ENCODE data around the gene PNPLA5.

The PNPLA5 gene

DNA sequence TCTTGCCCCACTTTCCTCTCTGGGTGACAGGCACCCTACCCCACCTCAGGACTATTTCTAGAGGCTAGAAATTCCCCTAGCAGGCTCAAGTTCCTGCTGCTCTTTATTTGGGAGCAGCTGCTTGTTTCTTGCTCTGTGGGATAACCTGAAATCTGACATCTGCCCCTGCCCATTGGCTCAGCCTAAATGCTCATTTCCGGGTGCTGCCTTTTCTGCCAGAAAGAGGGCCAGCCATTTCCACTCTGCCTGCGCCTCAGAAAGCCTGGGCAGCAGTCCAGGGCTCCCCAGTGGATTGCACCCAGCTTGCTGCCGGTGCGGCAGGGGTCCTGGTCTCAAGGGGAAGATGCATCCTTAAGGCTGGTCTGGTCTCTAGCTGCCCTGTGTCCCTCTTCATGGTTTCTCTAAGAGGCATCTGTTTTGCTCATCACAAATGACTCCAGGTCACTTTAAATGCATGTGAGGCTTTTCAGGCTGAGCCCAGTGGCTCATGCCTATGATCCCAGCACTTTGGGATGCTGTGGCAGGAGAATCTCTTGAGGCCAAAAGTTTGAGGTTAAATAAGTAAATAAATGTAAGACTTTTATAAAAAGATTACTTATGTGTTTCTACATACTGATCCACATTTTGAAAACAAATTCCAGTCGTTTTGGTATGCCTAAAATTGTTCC lies 10.3 kb upstream of the PNPLA5 start:
- no peak for DNase-seq (ENCODE audit: low spot score)

- no peak for DNase-seq (ENCODE audit: low spot score)
Observed at GRCh38 chr22:43900206-43900605, 8.4 kb upstream of the PNPLA5 start.

DNA sequence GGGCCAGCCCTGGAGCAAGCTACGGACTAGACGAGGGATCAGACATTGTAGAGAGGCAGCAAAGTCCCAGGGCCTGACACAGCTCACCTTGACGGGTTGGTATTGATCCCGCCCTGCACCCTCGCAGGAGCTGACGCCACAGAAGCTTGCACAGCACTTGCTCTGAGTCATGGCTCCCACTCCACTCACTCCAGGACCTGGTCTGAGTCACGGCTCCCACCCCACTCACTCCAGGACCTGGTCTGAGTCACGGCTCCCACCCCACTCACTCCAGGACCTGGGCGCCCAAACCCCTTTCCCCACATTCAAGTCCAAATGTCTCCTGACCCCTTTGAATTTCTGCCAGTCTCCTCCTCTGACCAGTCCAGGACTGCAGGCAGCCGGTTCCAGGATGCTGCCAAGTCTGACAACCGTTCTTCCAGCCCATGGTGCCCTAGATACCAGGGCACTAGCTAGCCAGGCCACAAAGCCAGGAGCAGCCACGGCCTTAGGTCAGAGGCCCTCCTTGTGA lies 6.0 kb upstream of the PNPLA5 start:
- DNase-seq (ENCODE audit: low spot score): no peak

DNA sequence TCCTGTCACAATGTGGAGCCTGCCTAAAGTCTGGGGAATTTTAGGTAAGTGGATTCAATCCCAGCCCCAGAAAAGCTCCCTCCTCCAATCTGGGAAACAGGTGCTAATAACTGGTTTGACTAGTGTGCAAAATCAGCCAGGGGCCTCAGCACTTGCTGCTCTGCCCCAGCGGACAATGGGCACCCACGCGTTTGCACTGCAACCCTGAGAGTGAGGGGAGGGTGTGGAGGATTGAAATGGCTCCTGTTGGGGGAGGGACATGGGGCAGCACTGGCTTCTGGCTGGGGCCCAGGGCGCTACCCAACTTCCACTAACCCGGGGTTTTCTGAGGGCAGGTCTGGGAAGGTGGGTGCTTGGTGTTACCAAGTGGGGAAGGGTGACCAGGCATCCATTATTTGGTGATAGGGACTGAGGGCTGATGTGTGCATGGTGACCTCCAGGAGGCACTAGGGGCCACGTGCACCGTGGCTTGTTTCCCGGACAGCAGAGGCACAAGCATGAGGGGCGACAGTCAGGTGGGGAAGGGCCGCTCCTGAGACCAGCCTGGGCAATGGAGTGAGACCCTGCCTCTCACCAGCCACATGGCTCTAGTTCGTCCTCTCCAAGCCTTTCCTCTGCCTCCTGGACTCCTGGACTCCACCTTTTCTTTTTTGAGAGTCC lies 4.3 kb upstream of the PNPLA5 start:
- DNase-seq (ENCODE audit: low spot score): no peak

DNA sequence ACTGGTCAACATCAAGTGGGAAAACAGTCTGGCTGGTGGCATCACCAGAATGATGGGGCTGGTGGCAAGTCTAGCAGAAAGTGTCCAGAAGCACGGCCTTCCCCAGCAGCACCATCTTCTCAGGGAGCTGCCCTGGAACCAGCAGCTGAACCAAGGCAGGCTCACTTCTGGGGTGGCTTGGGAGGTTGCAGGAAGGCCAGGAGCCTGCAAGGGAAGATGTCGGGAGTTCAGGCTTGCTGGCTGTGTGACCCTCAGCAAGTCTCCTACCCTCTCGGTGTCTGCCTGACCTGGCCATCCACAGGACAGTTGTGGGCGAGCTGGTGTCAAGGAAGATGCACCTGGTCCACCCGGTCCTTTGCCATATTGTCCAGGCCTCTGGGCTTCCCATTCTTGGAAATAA lies 2.3 kb upstream of the PNPLA5 start:
- no peak for DNase-seq (ENCODE audit: low spot score)

DNA sequence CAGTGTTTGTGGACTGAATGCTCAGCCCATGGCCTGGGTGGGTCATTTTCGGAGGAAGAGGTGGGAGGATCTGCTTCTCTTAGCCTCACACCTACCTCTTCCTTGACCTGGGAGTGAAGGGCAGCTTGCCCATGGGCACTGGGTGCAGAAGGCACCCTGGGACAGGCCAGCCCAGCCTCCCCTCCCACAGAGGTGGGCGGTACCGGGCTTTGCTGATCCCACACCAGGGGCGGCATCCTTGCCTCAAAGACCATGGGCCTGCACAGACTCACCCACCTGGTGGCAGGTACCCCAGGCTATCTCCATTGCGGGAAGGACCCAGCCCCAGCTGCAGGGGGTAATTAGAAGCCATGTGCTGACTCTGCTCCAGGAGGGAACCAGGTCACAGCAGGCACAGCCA lies 1.5 kb upstream of the PNPLA5 start:
- no peak for DNase-seq (ENCODE audit: low spot score)

DNA sequence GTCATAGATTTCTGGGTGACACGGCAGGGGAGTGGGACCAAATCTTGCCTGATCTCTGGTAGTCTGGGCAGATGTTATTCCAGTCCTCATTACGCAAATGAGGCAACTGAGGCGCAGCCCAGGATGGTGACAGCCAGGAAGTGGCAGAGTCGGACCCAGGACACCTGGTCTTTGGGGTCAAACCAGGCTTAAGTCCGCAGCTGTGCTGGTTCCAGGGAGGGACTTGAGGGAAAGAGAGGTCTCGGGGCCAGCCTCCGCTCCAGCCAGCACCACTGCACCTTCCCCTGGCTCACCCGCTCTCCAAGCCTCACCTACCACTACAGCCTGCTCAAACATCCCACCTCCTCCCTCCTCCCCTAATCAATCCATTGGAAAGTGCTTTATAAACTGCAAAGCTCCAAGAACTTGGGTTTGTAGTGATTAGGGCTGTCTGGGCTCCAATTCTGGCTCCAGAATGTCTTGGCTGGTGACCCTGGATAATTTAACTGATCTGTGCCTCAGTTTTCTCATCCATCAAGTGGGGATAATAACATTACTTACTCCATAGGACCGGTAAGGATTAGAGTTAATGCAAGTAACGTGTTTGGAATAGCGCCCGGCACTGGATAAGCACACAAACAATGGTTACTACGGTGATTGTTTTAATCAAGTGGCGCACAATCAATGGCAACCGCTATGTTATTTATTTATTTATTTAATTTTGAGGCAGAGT lies 526 bp upstream of the PNPLA5 start:
- no peak for DNase-seq (ENCODE audit: low spot score)

GRCh38 chr22:43890901-43891331 lies 897 bp downstream of the PNPLA5 start:
- no peak for DNase-seq (ENCODE audit: low spot score)

DNA sequence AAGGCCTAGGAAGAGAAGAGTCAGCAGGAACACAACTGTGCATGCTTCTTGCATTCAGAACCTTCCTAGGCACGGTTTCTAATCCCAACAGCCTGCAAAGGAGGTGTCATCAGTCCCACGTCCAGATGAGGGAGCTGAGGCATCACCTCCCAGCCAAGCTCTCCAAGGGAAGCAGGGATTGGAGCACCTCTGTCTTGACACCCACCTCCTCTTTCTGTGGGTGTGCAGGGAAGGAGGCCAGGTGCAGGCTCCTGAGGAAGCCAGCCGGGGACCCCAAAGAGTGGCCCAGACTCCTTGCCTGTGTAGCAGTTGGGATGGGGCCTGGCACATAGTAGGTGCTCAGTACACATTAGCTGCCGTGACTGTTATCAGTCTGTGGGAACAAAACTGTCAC lies 2.0 kb downstream of the PNPLA5 start:
- DNase-seq (ENCODE audit: low spot score): no peak

DNA sequence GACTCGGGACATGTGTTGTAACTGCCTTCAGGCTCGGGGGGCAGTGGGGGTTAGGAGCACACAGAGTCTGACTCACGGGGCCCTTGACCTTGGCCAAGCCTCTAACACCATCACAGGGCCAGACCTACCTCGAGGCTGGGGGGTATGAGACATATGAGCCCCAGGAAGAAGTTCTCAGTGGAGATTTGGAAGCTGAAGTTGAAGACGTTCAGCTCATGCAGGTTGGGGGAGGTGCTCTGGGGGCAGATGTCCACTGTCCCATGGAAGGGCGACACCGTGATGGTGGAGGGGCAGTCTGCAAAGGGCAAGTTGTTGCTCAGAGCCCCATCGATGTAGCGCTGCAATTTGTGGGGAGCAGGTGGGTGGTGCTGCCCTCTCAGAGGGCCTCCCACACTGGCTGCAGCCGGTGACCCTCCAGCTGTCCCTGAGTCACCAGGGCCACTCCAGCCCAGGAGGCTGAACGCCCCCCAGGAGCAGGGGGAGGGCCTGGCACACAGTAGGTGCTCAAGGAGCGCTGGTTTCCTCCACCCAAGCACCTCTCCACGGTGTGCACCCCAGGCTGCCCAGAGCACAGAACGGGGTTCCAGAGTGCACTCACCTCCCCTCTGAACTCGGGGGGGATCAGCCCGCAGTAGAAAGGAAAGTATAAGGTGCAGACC lies 2.5 kb downstream of the PNPLA5 start:
- DNase-seq (ENCODE audit: low spot score): no peak

DNA sequence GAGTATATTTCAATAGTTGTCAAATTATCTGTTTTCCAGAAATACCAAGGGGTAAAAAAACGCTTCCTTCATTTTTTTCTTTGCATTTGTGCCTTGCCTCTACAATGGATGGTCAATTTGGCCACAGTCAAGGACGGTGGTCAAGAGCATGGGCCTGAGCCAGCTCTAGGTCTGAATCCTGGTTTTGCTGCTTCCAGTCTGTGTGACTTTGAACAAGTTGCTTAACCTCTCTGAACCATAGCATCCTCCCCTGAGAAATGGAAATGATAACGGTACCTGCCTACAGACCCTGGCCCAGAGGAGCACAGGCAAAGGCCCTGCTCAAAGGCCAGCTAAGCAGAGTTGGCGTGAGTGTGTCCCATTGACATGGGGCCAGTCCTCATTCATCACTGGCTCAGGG lies 3.1 kb downstream of the PNPLA5 start:
- no peak for DNase-seq (ENCODE audit: low spot score)

DNA sequence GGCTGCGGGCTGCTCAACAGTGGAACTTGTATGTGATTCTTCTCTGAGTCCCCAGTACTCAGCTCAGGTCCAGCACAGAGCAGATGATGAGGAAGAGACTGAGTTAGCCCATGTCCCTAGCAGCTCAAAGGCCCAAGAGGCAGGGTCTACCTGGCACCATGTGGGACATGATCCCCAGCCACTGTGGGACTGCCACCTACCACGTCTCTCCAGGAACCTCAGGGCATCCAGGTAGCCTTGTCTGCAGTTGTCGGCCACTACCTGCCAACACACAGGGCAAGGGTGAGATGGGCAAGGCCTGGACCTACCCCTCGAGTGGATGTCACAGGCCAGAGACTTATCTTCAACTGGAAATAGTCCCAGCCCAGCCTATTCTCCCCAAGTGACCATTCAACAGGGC lies 4.4 kb downstream of the PNPLA5 start:
- no peak for DNase-seq (ENCODE audit: low spot score)

DNA sequence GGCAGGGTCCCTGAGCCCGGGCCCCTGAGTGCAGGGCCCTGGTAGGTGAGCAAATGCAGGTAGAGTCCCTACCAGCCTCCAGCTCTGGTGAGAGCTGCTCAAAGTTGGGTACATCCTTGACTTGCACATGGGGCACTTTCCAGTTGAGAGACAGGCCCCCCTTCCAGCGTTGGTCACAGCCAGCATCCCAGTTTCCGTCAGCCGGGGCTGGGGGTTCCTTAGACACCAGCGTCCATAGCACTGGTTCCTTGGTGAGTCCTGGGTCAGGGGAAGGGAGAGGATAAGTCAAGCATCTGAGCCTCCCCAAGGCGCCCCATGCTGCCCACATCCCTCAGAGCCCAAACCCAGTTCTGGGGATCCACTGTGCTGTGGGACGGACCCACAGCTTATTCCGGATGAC lies 5.6 kb downstream of the PNPLA5 start:
- no peak for DNase-seq (ENCODE audit: low spot score)

DNA sequence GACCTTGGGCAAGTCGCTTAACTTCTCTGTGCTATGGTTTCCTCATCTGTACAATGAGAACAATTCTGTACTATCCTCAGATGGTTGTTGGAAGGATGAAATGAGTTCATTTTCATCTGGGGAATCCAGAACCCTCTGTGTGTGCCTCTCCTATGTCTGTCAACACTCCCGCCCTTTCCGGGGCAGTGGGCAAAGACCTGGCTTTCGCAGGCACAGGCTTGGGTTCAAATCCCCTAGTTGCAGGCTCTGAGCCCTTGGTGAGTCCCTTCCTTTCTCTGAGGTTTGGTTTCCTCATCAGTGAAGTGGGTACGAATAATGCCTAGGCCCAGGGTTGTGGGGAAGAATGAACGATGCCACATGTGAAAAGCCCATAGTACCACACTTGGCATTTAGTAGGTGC lies 6.0 kb downstream of the PNPLA5 start:
- DNase-seq (ENCODE audit: low spot score): no peak

- DNase-seq (ENCODE audit: low spot score): no peak
Observed at GRCh38 chr22:43885319-43885671, 6.5 kb downstream of the PNPLA5 start.

GRCh38 chr22:43884600-43885318 lies 7.1 kb downstream of the PNPLA5 start:
- DNase-seq (ENCODE audit: low spot score): peak; percentile 38

DNA sequence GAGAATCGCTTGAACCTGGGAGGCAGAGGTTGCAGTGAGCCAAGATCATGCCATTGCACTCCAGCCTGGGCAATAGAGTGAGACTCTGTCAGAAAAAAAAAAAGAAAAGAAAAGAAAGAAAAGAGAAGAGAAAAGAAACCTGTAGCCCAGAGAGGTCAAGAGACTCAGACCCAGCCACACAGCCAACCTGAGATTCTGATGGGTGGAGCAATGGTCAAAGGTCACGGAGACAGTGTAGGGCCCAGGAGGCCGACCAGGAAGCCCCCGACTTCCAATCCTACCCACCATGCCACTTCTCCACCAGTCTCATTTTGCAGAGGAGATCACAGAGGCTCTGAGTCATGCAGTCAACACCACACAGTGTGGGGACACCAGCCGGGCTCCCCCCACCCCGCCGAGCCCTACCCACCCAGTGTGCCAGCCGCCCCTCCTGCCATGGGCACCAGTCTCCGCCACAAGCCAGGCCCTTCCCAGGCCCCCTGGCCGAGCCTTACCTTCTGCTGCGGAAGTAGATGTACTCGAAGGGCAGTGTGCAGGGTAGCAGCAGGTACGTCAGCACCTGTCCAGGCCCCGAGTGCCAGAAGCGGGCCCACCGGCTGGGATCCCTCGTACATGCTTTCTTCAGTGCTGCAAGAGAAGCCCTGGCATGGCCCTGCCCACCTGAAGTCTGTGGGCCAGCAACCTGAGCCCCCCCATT lies 7.9 kb downstream of the PNPLA5 start:
- DNase-seq (ENCODE audit: low spot score): no peak

- DNase-seq (ENCODE audit: low spot score): peak; percentile 25
Observed at GRCh38 chr22:43883012-43883661, 8.7 kb downstream of the PNPLA5 start.

DNA sequence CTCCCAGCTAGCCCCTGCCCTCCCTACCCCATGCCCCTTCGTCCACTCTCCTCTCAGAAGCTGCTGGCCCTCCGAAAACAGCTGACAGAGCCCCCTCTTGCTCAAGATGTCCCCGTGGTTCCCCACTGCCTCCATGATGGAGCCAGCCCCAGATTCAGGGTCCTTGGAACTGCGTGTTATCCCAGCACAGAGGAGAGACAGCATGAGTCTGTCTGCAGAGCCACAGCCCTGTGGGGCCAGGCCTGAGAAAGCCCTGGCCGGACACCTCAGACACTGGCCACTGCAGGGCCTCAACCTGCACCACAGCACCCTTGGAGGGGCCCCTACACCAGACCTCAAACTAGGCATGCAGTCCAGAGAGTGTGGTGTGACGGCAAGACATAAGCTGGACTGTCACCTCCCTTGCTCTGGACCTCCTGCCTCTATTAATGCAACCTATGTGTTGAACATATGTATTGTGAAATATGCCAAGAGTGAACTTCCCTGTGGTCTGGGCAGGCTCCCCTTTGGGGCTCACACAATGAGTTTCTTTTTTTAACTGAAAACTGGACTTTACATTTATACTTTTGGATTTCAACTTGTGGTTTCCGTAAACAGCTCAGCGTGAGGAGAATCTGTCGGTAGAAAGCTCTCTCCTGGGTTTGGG lies 9.6 kb downstream of the PNPLA5 start:
- DNase-seq (ENCODE audit: low spot score): no peak
